ENCODE measurements around the gene GRAMD4.

The GRAMD4 gene

DNA sequence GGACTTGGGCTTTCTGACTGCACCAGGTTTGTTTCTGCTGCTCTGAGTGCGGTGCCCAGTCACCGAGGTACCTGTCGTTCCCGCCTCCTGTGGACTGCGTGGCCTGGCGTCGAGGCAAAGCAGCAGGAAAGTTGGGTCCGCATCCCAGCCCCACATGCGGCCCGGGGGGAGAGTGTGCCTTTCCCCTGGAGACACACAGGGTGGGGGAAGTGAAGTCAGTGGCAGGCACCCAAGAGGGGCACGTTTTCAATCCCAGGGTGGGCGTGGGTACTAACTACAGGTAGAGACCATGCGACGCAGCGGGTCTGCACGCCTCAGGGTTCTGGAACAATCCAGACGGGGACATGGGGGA is 25.3 kb upstream of the GRAMD4 start:
- H3K36me3 ChIP-seq (ENCODE audit: control insufficient read depth, low read length) = no peaks in the 10 kb centered on the region; the same call in 1 of the 2 replicates
- TF ChIP-seq EZH2phosphoT487 (IDR thresholded peaks at IDR 0.05; ENCODE audit: borderline replicate concordance, low read length) = no peak
- TF ChIP-seq, protein P1, sequence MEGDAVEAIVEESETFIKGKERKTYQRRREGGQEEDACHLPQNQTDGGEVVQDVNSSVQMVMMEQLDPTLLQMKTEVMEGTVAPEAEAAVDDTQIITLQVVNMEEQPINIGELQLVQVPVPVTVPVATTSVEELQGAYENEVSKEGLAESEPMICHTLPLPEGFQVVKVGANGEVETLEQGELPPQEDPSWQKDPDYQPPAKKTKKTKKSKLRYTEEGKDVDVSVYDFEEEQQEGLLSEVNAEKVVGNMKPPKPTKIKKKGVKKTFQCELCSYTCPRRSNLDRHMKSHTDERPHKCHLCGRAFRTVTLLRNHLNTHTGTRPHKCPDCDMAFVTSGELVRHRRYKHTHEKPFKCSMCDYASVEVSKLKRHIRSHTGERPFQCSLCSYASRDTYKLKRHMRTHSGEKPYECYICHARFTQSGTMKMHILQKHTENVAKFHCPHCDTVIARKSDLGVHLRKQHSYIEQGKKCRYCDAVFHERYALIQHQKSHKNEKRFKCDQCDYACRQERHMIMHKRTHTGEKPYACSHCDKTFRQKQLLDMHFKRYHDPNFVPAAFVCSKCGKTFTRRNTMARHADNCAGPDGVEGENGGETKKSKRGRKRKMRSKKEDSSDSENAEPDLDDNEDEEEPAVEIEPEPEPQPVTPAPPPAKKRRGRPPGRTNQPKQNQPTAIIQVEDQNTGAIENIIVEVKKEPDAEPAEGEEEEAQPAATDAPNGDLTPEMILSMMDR (IDR thresholded peaks at IDR 0.05; ENCODE audit: low read depth, low read length, poor library complexity, severe bottlenecking) = no peak
- no peaks in the 10 kb centered on the region for H3K27me3 ChIP-seq (ENCODE audit: control insufficient read depth, low read length)
- no peak overlapping the region for H3K27ac ChIP-seq (ENCODE audit: low read depth, low read length)
- H3F3A ChIP-seq (ENCODE audit: control insufficient read depth, insufficient read depth) = peaks cover 10% of the 10 kb centered on the region
- no peaks in the 10 kb centered on the region for H3K9me3 ChIP-seq (ENCODE audit: control insufficient read depth, insufficient read depth, low read length)
- no peak overlapping the region for H3K4me2 ChIP-seq (ENCODE audit: low read length)
- peaks cover 40% of the 10 kb centered on the region for H3K4me1 ChIP-seq (ENCODE audit: control insufficient read depth, low read length)
- H3K79me2 ChIP-seq (ENCODE audit: control insufficient read depth, low read length) = peaks cover 13% of the 10 kb centered on the region
- H3K9me2 ChIP-seq (replicated peaks; ENCODE audit: control insufficient read depth, low read length) = no peaks in the 10 kb centered on the region
- H4K20me1 ChIP-seq (ENCODE audit: control insufficient read depth, insufficient read depth, low read depth, low read length) = no peaks in the 10 kb centered on the region
- no peak overlapping the region for H3K4me3 ChIP-seq (ENCODE audit: low read length)

DNA sequence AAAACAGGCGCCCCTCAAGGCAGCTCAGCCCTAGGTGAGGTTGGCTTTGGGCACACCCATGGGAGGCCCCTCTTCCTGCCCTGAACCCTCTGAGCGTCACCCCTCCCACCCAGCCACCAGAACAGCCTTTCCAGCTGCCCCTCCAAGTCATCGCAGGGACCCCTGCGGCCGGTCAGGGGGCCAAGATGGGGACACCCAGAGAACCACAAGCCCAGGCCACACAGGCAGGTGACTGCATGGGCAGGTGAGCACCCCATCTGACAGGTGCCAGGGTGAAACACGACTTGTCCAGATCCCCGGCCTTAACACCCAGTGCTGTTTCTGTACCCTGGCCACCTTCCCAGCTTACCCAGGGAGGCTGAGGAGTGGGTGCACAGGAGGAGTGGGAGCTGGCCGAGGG is 24.6 kb upstream of the GRAMD4 start:
- H3F3A ChIP-seq (ENCODE audit: control insufficient read depth, insufficient read depth) = peaks cover 10% of the 10 kb centered on the region
- H3K4me2 ChIP-seq (ENCODE audit: low read length) = no peak overlapping the region
- peaks cover 6% of the 10 kb centered on the region for H3K79me2 ChIP-seq (ENCODE audit: control insufficient read depth, low read length)
- H3K36me3 ChIP-seq (ENCODE audit: control insufficient read depth, low read length) = no peaks in the 10 kb centered on the region; the same call in 1 of the 2 replicates
- no peaks in the 10 kb centered on the region for H3K9me3 ChIP-seq (ENCODE audit: control insufficient read depth, insufficient read depth, low read length)
- H3K27me3 ChIP-seq (ENCODE audit: control insufficient read depth, low read length) = no peaks in the 10 kb centered on the region
- H3K4me1 ChIP-seq (ENCODE audit: control insufficient read depth, low read length) = peaks cover 34% of the 10 kb centered on the region
- H4K20me1 ChIP-seq (ENCODE audit: control insufficient read depth, insufficient read depth, low read depth, low read length) = no peaks in the 10 kb centered on the region
- no peaks in the 10 kb centered on the region for H3K9me2 ChIP-seq (replicated peaks; ENCODE audit: control insufficient read depth, low read length)
- H3K27ac ChIP-seq (ENCODE audit: low read depth, low read length) = no peak overlapping the region
- H3K4me3 ChIP-seq (ENCODE audit: low read length) = no peak overlapping the region
- TF ChIP-seq EZH2phosphoT487 (IDR thresholded peaks at IDR 0.05; ENCODE audit: borderline replicate concordance, low read length) = no peak
- TF ChIP-seq, protein P1 (IDR thresholded peaks at IDR 0.05; ENCODE audit: low read depth, low read length, poor library complexity, severe bottlenecking) = no peak

DNA sequence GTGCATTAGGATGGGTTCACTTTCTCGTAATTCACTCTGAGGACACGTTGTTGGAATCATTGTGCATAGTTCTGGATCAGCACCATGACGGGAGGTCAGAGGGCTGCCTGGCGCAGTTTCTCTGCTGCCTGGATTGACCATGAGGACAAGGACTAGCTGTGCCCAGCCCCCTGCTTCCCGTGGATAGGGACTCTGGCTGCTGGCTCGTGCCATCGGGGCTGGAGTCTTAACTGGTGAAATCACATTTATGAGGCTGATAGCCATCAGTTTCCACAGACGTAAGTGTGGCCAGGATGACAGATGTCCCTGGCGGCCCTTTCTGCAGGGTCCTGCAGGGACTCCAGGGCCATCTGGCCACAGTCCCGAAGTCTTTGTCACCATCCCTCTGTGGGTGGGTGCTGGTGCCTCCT is 24.1 kb upstream of the GRAMD4 start:
- Histone ChIP-seq H3K4me1 (ENCODE audit: control insufficient read depth, low read length) (peaks cover 29% of the 10 kb centered on the region), H3K27ac (ENCODE audit: low read depth, low read length) (no peak overlapping the region), H3K27me3 (ENCODE audit: control insufficient read depth, low read length) (no peaks in the 10 kb centered on the region), H3K4me2 (ENCODE audit: low read length) (no peak overlapping the region), H3K9me3 (ENCODE audit: control insufficient read depth, insufficient read depth, low read length) (no peaks in the 10 kb centered on the region), H3K79me2 (ENCODE audit: control insufficient read depth, low read length) (peaks cover 4% of the 10 kb centered on the region), H4K20me1 (ENCODE audit: control insufficient read depth, insufficient read depth, low read depth, low read length) (no peaks in the 10 kb centered on the region), H3K4me3 (ENCODE audit: low read length) (no peak overlapping the region), H3K9me2 (replicated peaks; ENCODE audit: control insufficient read depth, low read length) (no peaks in the 10 kb centered on the region), H3F3A (ENCODE audit: control insufficient read depth, insufficient read depth) (peaks cover 10% of the 10 kb centered on the region), H3K36me3 (ENCODE audit: control insufficient read depth, low read length) (no peaks in the 10 kb centered on the region; the same call in 1 of the 2 replicates)
- TF ChIP-seq, protein P1 (IDR thresholded peaks at IDR 0.05; ENCODE audit: low read depth, low read length, poor library complexity, severe bottlenecking) = no peak
- no peak for TF ChIP-seq EZH2phosphoT487 (IDR thresholded peaks at IDR 0.05; ENCODE audit: borderline replicate concordance, low read length)
